ENCODE measurements around the gene GCN1.

Gene GCN1

DNA sequence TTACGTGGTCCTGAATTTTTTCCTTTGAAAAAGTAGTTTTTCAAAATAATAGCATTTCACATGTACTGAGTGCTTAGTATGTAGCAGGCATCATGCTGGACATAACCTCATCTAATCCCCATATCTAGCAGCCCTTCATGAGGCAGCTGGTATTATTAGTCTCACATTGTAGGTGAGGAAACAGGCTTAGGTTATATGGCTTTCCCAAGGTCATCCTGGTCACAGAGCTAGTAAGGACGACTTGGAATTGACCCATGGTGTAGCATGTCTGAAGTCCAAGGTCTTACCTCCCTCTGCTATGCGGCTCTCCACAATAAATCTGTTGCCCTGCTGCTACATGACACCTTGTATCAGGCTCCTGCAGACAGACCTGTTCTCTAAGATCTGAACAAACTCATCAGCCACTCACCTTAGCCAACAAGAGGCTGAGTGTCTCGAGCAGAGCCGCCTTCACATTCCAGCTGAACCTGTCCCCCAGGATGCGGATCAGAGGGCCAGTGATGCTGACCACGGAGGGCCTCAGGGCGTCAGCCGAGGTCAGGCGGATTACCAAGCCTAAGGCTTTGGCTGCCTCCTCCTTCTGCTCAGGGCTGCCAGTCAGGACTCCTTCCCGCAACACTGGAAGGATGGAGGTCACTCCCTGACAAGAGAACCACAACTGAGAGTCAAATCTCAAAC, 58.3 kb downstream of the GCN1 start:
- FAIRE-seq, result no peak

DNA sequence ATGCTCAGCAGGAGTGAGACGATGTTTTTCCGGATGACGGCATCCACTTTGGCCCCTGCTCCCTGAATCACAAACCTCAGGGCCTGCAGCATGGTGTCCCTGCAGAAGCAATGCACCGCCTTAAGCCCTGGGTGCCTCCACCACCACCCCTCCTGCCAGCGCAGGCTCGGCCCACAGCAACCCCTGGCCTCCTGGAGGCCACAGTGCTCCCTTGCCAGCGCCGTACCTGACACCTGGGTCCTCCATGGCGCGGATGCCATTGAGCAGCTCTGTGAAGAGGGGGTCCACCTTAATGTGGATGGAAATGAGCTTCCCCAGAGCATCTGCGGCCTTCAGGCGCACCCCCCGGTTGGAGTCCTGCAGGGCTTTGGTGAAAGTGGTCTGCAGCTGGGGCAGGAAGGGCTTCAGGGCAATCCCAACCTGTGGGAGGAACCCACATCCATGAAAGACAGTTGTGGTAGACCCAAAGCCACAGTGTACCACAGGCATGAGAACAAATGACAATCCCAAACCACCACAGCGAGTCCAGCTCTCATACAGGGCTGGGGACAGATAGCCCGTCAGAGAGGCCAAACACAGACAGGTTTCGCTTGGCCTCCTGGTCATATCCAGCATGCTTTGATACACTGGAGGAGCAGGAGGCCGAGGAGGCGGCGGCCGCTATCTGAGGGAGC, 60.1 kb downstream of the GCN1 start:
- FAIRE-seq, result no peak

DNA sequence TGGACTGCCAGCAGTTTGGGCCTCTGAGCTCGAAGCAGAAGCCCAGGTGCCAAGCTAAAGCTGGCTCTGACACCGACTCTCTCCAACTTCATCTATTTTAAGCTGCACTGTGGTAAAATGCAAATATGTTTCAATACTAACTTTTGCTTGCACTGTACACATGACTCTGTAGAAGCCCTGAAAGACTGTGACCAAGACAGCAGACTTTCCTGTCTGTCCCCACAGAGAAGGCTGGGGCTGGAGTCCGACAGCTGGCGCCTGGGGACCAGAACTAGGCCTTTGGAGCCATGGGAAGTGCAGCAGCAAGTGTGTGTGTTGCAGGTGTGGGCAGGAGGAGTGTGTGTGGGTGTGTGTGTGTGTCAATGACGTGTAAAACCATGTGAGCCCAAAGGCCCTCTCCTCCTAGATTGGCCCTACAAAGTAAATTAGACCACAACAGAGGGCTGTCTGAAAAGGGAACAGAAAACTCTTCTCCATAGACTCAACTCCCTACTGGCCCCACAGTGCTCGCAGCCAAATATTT, 61.6 kb downstream of the GCN1 start:
- no peak for FAIRE-seq

DNA sequence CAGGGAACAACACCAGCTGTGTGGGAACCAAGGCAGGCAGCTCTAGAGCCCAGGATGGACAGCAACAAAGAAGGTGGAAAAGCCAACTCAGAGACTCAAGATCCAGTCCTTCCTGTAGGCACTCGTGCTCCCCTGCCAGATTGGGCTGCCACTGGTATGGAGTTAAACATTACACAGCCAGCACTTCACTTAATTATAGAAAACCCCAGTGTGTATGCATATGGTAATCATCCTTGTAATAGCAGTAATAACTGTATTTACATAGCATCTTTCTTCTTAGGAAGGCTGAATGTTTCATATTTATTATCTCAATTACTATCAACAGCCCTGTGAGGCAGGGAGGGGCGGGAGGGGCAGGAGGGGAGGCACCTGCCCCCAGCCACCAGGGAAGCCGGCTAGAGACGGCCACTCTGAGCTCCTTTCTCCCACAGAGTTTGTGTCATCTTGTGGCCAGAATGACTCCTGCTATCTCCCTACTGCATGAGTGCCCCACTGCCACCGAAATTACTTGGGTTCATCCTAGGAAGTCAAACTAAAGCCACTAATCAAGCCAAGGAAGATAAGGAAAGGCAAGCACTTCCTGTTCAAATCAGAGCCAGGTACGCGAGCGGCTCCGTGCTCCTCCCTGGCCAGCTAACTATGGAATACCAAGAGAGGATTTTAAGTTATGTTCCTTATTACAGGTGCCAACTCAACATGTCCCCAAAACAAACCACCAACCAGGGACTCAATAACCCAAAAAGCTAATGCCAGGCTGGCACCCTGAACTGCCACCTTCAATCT, 62.3 kb downstream of the GCN1 start:
- no peak for FAIRE-seq

DNA sequence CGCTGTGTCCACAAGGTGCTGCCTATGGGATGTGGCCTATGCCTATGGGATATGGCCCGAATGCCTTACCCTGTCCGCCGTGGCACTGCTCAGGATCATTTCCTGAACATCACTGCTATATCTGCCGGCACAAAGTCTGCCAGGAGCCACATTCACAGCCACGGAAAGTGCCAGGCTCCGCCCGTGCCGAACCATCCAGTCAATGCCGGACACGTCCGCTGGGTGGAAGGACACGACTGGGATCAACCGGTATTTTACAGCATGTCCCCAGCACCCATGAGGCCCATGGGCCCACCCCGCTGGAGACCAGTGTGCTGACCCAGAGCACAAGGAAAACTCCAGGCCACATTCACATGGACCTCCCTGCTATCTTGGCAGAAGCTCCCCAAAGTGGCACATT, 63.4 kb downstream of the GCN1 start:
- FAIRE-seq, result no peak

DNA sequence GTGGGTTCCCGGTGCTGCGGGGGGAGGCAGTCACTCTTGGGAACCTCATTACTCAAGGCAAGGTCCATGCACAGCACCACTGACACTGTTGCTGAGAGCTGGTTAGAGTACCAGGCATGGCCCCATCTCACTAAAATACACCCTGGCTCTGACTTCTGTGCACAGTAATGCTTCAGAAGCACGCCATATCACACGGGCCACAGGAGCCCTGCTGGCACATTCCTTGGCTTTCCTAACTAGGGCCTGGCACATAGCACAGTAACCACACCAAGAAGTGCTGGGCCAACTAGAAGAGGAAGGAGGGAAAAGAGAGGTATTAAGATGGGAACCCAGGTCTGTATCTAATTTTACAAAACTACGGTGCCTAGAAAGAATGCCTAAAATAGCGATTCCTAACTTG, 64.5 kb downstream of the GCN1 start:
- FAIRE-seq, result no peak

DNA sequence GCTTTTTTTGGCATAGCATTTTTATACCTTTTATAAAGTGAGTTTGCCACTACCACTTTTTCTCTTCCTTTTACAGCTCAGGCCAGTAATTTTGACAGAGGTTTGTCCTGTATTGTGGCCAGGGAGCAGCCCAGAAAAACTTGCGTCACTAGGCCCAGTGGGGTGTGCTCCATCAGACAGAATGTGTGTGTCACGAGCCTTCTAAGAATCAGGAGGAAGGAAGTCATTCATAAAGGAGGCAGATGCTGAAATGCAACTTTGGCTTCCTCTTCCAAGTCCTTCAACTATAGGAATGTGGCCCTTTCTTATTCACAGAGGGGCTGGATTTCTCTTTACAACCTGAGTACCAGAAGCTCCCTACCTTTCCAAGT, 67.9 kb downstream of the GCN1 start:
- no peak for FAIRE-seq

DNA sequence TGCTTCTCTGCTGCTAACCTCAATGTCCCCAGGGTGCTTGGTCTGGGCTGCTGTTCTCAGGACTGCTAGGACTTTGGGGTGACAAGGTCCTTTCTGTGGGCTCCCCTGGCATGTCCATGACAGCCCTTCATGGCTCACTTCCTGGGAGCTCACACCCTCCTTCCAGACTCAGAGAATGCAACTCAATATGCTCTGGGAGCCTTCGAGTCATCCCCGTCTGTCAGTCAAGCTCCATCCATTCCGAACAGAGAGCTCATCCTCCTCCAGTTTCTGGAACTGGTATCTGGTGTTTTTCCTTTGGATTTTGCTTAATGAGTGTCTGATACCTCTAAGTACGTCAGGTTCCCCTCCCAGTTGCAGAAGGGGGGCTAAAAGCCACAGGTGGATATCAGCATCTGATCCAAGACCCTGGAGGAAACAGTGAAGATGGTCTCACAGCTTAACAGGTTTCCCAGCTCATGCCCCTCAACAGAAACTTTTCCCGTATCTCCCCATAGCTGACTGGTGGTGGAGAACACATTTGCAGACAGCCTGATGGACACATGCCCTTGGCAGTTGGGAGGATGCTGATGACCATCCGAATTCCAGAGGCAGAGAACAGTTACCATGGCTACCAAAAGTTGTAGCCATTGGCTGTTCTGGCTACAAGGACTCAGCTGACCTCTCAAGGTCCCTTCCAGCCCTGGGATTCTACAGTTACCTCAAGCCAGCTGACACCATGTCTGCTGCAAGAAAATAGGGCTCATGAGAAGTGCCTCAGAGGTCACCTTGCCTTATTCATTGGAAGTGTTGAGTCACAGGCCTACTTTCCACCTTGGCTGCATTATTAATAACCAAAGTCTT, 68.5 kb downstream of the GCN1 start:
- FAIRE-seq, result no peak

DNA sequence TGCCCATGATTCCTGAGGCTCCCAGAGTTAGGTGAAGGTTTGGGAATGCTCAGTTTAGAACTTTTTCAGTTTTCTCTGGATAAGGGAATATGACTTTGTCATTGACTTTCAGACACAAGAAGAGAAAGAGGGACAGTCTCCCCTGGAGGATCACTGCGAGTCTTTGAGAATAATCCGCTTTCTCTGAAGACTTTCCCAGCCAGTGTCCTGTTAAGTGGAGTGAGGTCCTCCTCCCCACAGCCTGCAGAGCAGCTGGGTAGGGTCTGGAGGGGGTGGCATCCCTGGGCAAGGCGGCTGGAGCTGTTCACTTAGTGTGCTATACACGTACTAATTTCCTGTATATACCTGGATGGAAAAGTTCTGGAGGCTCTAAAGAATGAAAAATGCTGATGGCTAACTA, 69.5 kb downstream of the GCN1 start:
- no peak for FAIRE-seq

DNA sequence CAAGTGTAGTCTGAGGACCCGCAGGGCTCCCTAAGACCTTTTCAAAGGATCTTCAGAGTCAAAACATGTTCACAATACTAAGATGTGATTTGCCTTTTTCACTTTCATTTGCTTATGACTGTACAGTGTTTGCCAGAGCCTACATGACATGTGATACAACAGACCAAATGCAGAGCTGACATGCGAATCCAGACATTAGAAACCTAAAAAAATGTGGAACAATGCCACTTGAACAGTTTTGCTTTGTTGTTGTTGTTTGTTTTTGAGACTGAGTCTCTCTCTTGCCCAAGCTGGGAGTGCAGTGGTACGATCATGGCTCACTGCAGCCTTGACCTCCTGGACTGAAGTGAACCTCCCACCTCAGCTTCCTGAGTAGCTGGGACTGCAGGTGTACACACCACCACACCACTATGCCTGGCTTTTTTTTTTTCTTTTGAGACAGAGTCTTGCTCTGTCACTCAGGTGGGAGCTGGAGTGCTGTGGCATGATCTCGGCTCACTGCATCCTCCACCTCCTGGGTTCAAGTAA, 72.7 kb downstream of the GCN1 start:
- FAIRE-seq, result no peak

DNA sequence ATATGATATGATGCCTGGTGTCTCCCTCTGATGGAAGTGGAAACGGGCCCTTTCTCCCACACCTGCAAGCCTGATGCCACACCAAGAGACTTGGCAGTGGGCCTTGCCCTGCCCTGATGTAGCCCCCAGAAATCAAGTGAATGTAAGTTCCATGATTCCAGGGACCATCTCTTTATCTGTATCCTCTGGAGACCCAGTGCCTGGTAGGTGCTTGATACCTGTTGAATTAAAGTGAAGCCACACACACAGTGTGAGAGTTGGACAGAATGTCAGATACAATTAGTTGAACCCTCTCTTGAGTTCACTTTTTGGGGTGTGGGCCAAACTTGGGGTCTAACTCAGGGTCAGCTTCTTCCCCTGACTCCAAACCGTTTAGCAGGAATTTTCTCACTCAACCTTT, 73.2 kb downstream of the GCN1 start:
- FAIRE-seq, result no peak

DNA sequence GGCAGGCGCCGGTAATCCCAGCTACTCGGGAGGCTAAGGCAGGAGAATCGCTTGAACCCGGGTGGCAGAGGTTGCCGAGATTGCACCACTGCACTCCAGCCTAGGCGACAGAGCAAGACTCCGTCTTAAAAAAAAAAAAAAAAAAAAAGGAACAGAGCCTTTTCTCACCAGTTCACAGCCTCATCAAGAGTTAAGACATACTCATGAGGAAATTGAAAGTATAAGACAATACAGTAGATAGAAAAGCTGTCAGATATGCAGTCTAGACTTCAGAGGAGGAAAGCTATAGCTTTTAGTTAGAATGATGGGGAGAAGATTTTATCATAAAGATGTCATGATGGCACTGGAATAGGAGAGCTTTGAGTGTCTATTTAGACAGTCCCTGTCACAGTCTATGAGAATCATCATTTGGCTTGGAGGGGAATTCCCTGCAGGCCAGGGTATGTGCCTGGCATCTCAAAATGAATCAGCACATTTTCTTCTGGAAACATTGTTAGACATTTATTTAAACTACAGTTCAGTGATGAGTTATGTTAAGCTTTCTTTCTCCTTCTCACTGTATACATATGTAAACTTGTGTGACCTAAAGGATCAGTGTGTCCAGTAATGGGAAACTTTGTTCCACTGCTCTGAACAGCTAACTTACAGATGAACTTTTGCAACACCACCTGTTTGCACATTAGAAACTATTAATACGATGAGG, 75.1 kb downstream of the GCN1 start:
- FAIRE-seq, result no peak

DNA sequence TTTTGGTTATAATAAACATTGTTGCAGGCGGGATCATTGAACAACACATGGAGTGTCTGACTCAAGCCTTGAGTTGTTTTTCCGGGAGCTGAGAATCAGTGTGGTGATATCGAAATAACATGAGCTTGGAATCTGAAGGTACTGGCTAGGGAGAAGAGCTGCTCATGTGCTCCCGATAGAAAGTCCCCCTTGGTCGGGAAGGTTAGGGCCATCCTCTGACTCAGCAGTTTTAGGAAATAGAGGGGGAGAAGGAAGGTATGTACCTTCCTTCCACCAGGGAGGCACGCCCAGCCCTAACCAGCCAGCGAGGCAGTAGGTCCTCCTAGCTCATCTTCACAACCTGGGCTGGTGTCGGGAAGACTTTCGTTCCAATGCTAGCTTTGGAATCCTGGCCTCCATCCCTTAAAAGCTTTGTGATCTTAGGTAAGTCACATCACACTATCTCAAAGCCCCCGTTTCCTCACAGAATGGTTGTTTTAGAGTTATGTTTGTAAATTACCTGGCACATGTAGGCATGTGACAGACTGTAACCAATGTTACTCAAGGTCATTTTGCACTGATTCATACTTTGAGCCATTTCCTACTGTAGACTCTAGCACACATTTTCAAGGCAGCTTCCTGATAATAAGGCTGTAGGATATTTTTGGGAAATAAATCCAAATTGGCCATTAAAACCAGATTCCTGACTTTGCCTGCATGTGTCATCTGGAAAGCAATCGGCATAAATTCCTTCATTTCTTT, 76.0 kb downstream of the GCN1 start:
- no peak for FAIRE-seq

DNA sequence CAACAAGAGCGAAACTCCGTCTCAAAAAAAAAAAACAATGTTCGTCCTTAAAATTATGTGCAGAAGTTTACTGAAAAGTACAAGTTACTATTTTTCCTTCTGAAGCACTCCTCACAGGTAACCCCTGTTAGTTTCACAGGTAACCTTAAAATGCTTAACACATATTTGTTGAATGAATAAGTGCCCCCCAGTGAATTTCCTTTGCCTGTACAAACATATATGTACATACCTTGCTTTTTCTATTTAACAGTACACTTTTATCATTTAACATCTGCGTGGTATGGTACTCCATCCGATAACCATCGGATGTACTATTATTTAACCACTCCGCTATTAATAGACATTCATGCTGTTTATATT, 76.6 kb downstream of the GCN1 start:
- no peak for FAIRE-seq

DNA sequence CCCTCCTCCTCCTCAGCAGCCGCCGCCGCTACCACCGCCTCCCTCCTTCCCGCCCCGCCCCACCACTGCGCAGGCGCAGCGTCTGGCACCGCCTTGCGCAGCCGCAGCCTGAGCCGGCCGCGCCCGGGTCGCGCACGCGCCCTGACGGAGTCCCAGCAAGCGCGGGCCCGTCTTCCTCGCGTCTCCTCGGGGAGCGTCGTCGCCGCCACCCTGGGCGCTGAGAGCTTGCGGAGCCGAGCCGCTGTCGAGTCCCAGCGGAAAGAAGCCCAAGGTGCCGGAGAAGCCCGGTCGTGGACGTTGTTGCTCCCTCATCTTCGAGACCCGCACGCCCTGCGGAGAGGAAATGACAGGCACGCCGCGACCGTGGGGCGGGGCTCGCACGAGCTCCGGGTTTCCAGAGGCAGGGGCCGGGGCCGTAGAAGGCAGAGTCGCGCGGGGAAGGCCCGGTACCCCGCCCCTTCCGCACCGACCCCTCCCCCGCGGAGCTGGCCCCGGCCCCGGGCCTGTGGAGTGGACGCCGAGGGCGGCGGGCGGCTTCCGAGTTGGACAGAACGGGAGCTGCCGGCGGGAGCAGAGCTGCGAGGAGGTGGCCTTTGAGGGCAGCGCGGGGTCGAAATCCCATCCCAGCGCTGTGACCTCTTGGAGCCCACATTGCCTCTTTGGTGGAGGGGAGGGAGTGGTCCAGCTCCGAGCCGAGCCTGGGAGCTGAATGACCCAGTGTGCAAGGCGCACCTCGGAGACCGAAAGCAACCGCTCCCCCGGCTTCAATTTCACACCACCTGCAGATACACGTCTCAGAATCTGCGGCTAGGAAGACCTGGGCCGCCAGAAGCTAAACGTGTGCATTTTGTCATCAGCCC, 77.5 kb downstream of the GCN1 start:
- FAIRE-seq, result no peak

DNA sequence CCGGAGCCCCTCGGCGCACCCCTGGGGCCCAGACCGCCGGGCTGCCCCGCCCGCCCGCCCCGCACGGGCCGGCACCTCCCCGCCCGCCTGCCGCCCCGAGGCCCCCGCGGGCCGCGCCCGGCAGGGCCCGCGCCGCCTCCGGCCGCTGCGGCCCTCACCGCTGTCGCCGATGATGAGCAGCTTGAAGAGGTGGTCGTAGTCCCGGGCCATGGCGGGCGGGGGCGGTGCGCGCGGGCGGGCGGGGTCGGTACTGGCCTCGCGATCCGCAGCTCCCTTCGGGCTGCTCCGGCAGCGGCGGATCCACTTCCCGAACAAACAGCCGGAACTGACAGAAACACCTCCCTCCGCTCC, 78.1 kb downstream of the GCN1 start, which contains the start of gene RAB35:
Gene RAB35 (minus strand): TSS at position 313 of the 351 bp plus-strand sequence. CDS start 103 bp downstream, at position 210.
- no peak for FAIRE-seq

DNA sequence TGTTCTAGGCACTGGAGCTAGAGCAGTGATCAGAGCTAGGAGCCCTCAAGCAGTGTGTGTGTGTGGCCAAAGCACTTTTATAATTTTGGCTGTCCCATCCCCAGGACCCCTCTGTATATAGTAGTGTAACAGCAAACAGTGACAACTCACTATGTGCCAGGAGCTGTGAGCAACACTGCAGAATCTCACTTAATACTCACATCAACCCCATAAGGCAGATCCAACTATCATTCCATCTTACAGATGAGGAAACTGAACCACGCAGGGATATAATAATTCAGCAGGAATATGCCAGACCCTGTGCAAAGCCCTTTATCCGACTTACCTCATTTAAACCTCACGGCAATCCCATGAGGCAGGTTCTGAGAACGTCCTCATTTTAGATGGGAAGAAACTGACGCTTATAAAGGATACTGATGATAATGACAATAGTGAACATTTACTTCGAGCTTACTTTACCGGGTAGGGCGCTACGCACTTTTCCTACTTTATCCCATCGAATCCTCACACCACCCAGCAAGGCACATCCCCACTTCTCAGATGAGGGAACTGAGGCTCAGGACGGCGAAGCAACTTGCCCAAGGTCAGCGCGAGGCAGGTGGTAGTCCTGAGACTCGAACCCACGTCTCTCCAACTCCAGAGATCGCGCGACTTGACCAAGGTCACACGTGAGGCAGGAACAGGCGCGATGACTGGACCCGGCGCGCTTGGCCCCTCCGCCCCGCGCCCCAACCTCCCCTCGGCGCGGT, 78.6 kb downstream of the GCN1 start:
- no peak for FAIRE-seq

DNA sequence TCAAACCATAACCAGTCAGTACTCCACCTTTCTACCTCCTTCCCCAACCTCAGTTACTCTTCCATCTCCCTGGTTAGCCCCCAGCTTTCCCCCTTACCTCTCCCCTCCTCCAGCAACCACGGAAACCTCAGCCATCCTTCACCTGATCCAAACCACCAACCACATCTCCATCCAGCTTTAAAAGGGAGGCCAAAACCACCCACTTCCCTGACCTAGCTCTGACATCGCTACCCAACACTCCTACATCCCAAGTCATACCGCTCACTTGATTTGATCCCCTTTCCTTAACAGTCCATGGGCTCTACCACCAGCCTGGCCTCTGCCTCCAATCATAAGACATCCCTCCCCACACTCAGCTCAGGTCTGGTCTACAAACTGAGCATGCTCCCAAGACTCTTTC, 79.4 kb downstream of the GCN1 start:
- FAIRE-seq, result no peak
